ENCODE data around the gene KAZALD1.

Gene KAZALD1, protein sequence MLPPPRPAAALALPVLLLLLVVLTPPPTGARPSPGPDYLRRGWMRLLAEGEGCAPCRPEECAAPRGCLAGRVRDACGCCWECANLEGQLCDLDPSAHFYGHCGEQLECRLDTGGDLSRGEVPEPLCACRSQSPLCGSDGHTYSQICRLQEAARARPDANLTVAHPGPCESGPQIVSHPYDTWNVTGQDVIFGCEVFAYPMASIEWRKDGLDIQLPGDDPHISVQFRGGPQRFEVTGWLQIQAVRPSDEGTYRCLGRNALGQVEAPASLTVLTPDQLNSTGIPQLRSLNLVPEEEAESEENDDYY

GRCh38 chr10:101061624-101062231 is at the start of gene KAZALD1:
KAZALD1 (plus strand) TSS chr10:101061989; CDS start chr10:101062593, 604 bp downstream.
- no peak for DNase-seq

DNA sequence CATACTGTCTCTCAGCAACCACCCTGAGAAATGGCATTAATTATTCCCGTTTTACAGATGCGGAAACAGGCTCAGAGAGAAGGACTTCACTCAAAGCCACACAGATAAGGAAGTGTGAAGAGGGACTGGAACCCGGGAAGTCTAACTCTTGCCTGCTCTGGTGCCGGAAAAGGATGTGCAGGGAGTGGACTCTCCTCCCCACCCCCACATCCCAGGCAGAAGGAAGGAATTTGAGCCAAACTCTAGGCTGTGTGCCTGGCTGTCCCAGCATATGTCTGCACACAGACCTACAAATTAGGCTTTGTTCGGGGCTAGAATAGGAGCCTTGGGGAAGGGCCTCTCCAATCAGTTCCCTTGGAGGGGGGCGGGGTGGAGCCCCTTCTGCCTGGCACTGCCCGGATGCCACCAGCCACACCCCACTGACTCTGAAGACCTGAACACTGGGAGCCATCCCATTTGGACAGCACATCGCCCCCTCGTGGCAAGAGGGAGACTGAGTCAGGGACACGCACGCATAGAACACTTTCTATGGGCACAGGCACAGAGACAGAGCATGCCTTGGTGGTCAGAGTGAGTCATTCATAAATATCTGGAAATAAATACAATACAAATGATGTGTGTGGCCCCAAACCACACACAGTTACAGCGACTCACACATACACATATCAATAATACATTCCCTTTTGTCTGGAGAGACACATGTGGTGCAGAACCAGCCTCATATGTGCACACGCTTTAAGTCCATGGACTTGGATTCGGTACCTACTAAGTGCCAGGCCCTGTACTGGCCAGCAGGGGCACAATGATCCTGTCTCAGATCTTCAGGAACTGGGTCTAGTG is 49.0 kb upstream of the KAZALD1 start:
- peak; percentile 38 for DNase-seq

- DNase-seq: no peak
These were observed 48.4 kb upstream of the KAZALD1 start for GRCh38 chr10:101013365-101013825.

DNA sequence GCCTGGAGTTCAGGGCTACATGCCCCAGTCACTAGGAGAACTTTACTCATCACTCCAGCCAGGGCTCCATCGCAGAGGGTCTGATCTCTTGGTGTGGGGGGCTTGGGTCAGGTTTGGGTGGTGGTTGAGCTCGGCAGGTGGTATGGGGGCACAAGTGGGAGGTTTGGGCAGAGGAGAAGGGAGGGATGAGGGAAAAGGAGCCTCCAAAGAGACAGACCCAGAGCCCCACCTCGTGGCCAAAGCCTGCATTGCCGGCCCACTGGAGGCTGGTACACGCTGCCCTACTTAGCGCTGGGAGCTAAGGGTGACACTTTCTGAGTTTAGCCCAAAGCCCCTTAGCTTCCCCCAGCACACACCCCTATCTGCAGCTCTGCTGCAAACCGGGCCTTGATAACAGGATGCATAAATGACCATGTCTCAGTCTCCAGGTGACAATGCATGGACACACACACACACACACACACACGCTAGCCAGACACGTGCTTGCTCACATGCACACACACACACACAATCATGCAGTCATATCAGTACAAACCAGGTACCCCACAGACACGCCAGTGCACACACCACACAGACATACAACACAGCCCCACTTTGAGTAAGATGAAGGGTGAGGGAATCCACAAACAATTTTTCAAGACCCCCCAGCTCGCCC is 47.4 kb upstream of the KAZALD1 start:
- DNase-seq: no peak

DNA sequence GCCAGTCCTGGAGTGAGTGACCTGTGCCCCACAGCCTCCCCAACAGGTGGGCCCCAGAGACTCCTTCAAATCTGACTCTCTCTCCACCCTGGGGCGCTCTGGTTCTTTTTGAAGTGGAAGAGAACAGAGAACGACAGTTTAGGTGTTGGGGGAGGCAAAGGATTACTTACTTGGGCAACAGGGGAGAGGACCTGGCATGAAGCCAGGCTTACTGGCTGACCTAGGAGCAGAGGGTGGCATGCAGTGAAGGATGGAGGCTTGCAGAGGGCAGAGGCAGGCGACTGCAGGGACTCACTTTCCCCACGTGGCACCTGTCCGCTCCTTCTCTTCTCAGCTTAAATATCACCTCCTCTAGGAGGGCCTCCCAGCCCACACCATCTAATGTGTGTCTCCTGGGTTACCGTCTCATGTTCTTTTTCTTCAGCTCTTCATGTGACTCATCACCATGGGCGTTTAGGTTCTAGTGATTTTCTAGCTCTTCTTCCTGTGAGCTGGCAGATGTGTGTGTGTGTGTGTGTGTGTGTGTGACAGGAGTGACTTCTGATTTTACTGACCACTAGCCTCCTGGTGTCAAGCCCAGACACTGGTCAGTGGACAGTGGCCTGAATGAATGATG is 46.7 kb upstream of the KAZALD1 start:
- no peak for DNase-seq

- DNase-seq: no peak
These were observed 46.2 kb upstream of the KAZALD1 start for GRCh38 chr10:101015582-101015973.

DNA sequence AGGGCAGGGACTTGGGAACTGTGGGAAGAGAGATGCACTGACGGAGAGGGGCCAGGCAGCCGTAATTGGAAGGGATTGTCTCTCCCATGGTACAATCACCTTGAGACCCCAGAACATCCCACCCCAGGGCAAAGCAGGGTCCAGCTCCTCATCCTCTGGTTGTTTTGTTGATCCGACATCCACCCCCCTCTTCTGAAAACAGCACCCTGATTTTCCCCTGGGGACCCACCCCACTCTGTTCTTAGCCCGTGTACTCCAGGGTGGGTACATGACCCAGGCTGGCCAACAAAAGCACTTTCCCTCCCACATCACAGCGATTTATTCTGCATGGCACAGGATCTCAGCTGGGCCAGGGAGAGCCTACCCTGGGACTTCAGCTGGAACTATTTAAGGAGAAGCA is 45.0 kb upstream of the KAZALD1 start:
- no peak for DNase-seq

DNA sequence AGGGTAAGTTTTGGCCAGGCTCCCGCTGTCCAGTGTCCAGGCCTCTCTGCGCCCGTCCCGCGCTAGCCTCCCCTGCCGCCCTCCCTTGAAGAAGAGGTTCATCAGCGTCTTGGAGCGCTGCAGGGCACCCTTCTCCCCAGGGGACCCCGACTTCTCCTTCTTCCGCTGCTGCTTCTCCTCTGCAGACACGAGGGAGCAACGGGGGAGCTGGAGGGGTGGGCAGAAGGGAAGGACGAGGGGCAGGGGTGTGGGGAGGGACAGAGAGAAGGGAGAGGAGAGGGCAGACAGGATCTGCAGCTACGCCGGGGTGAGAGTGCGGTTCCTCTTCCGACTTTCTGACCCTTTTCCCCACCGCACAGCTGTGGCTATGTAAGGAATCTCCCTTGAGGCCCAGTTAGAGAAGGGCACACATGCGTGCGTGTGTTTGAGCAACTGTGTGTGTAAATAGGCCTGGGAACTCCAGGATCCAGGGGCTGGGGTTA is 43.6 kb upstream of the KAZALD1 start:
- DNase-seq: no peak

DNA sequence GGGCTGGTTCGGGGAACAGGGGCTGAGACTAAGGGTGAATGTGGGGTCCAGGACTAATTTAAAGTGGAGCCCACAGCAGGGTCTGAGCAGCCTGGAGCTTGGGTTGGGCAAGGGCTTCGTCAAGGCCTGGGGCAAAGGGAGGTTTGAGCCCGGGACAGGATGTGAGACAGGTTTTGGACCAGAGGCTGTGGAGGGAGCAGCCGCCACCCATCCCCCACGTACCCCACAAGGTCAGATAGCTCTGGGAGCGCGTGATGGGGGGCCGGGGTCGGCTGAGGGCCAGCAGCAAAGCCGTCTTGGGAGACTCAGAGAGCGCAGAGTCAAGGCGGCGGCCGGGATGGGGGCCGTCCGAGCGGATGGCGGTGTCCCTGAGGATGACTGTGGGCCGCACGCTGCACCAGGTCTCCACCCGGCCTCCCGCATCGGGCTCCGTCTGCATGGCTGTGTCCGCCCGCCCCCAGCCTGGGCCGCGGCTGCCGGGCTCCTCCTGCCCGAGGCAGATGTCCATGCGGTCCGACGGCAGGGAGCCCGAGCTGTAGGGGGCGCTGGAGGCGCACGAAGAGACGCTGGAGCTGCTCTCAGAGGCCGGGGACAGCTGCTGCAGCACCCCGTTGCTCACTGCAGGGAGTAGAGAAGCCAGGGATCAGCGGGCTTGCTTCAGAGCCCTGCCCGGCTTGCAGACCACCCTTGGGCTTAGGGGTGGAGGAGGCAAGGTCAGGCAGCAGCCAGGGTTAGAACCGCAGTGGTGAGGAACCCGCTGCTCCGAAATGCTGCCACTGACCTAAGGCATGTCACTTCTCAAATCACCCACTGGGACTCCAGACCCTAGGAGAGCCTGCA is 43.0 kb upstream of the KAZALD1 start:
- DNase-seq: no peak

GRCh38 chr10:101019440-101019703 is 42.4 kb upstream of the KAZALD1 start:
- no peak for DNase-seq

- DNase-seq: no peak
These were observed 41.2 kb upstream of the KAZALD1 start for GRCh38 chr10:101020427-101021075.

GRCh38 chr10:101021239-101021638 is 40.5 kb upstream of the KAZALD1 start:
- no peak for DNase-seq

DNA sequence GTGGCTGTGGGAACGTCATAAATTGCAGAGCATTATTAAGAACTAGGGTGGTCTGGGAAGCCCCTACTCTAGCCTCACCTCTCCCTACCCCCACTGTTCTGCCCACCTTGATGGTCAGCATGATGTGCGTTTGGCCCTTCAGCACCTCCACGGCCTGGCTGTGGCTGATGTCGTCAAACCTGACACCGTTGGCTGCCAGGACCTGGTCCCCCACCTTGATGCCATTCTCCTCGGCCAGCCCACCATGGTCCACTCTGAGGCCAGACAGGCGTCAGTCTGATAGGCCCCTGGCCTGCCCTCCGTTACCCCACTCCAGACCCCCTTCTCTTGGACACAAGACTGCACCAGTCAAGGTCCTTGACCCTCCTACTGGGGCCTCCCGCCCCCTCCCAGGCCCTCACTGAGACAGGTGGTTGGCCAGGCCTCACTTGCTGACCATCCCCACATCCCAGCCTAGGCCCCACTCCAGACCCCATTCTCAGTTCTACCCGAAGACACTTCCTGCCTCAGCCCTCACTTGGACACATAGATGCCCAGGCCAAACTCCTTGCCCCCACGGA is 40.0 kb upstream of the KAZALD1 start:
- DNase-seq: no peak

- no peak for DNase-seq
These were observed 38.7 kb upstream of the KAZALD1 start for GRCh38 chr10:101022967-101023705.

DNA sequence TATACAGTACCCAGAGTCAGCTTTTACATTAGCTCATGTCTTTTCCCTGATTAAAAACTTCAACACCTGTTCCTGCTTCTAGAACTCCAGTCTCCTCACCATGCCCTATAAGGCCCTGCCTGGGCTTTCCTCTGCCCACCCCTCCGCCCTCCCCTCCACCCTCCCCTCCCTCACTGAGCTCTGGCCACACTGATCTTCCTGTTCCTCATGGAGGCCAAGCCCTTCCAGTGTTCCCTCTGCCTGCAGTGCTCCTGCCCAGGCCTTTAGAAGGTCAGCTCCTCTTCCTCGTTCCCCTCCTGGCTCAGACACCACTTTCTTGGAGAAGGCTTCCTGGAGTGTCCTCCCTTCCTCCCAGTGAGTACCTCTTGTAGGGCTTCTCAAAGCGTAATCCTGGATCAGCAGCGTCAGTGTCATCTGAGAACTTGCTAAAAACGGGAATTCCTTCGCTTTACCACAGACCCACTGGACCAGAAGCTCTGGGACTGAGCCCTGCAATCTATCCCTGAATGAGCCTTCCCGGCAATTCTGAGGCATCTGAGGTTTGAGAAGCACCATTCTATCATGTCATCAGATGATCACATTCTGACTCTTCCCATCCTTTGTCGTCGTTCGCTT is 34.6 kb upstream of the KAZALD1 start:
- no peak for DNase-seq

GRCh38 chr10:101028446-101029337 is 33.1 kb upstream of the KAZALD1 start:
- DNase-seq: no peak

- no peak for DNase-seq
These were observed 32.1 kb upstream of the KAZALD1 start for GRCh38 chr10:101029520-101030295.

Data from NCI-H446 treated with DMSO at 0.1 percent for 48 hours (cell line).